ENCODE data around the gene RCAN2.

Gene RCAN2

GRCh38 chr6:46246727-46247126 lies 244.5 kb downstream of the RCAN2 start:
- no peak for DNase-seq

GRCh38 chr6:46246081-46246480 lies 245.2 kb downstream of the RCAN2 start:
- DNase-seq = no peak

- DNase-seq = no peak
Observed at GRCh38 chr6:46244670-46245069, 246.6 kb downstream of the RCAN2 start.

- DNase-seq = no peak
Observed at GRCh38 chr6:46243754-46244153, 247.5 kb downstream of the RCAN2 start.

GRCh38 chr6:46242921-46243320 lies 248.3 kb downstream of the RCAN2 start:
- DNase-seq = no peak

- no peak for DNase-seq
Observed at GRCh38 chr6:46240866-46241565, 250.2 kb downstream of the RCAN2 start.

- no peak for DNase-seq
Observed at GRCh38 chr6:46236752-46237151, 254.5 kb downstream of the RCAN2 start.

- DNase-seq = no peak
Observed at GRCh38 chr6:46235242-46235641, 256.0 kb downstream of the RCAN2 start.

- DNase-seq = no peak
Observed at GRCh38 chr6:46234700-46235099, 256.5 kb downstream of the RCAN2 start.

- DNase-seq = no peak
Observed at GRCh38 chr6:46234156-46234556, 257.1 kb downstream of the RCAN2 start.

GRCh38 chr6:46233129-46233528 lies 258.1 kb downstream of the RCAN2 start:
- DNase-seq = no peak

GRCh38 chr6:46222286-46222685 lies 269.0 kb downstream of the RCAN2 start:
- no peak for DNase-seq

GRCh38 chr6:46221222-46221793 lies 269.9 kb downstream of the RCAN2 start:
- peak; percentile 34 for DNase-seq

- DNase-seq = no peak
Observed at GRCh38 chr6:46220352-46221221, 270.7 kb downstream of the RCAN2 start.

- no peak for DNase-seq
Observed at GRCh38 chr6:46219661-46220060, 271.6 kb downstream of the RCAN2 start.

- no peak for DNase-seq
Observed at GRCh38 chr6:46218457-46218856, 272.8 kb downstream of the RCAN2 start.

GRCh38 chr6:46217671-46218131 lies 273.5 kb downstream of the RCAN2 start:
- no peak for DNase-seq

- no peak for DNase-seq
Observed at GRCh38 chr6:46216879-46217278, 274.4 kb downstream of the RCAN2 start.

- DNase-seq = no peak
Observed at GRCh38 chr6:46215777-46216176, 275.5 kb downstream of the RCAN2 start.

- no peak for DNase-seq
Observed at GRCh38 chr6:46215213-46215612, 276.0 kb downstream of the RCAN2 start.

- DNase-seq = no peak
Observed at GRCh38 chr6:46211917-46212316, 279.3 kb downstream of the RCAN2 start.

GRCh38 chr6:46210294-46210693 lies 281.0 kb downstream of the RCAN2 start:
- DNase-seq = no peak

- no peak for DNase-seq
Observed at GRCh38 chr6:46208303-46208702, 282.9 kb downstream of the RCAN2 start.

GRCh38 chr6:46207174-46207573 lies 284.1 kb downstream of the RCAN2 start:
- DNase-seq = no peak

Data from NCI-H1417 treated with DMSO at 0.1 percent for 48 hours (cell line).